GM18511 (cell line): Measurements from ENCODE around the gene RPGRIP1L.

Experiments used
- ATAC-seq: cut with Tn5 transposase; IDR thresholded peaks from one replicate; pipeline ENCODE4 v1.9.1; 2021; ENCODE audit warnings: mild to moderate bottlenecking, moderate library complexity; ENCODE audit not compliant: unreplicated experiment

The RPGRIP1L gene

DNA sequence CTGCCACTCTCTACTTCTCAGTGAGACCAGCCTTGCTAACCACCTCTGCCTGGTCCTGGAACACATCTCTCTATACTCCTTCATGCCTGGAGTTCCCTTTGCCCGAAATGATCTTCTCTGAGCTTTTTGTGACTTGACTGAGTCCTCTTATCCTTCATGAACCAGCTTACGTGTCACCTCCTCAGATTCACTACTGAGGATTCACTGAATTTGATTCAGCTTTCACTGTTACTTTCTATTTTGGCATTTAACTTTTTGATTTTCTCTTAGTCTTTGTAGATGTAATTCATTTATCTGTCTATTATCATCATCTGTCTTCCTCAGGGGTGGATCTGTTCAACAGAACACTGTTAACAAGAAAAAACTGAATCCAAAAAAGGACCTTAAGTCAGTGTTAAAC lies 95.6 kb downstream of the RPGRIP1L start:
- ATAC-seq, result no peak

DNA sequence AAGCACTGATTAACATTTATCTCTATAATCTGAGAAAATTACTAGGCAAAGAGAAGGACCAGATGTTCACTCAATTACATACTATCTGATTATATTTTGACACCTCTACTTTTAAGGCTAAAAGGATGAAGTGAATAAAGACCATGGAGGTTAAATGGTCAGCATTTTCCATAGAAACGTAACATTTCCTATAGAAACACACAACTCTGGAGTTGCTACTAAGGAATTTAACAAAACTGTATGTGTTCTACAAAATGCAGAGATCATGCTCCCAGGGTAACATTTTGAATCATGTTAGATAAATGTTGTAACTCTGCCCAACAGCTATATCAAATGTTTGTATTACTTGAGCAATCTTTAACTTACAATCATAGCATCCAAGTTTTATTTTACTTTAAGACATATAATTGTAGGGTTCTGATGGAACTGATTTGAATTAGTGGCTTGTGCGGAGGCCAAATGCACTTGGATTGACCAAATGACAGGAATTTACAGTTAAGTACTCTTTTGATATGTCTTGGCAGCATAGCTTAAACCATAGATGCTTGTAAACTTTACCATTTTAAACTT lies 97.7 kb downstream of the RPGRIP1L start:
- ATAC-seq, result no peak

DNA sequence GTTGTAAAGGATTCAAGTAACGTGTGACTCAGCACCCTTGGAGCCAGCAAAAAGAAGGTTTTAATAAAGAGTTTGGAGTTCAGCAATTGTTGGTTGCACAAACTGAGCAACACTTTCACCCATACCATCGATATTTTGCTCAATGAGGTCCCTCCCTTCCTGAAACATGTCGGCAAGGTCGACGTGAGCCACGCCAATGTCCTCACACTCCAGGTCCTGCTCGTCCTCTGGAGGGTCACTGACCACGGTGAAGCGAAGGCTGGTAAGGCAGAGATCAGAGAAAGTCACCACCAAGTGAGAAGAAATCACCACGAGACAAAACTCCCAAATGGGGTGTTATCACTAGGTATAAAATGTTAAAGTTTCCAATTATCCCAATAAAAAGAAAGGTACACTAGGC lies 98.3 kb downstream of the RPGRIP1L start:
- no peak for ATAC-seq

DNA sequence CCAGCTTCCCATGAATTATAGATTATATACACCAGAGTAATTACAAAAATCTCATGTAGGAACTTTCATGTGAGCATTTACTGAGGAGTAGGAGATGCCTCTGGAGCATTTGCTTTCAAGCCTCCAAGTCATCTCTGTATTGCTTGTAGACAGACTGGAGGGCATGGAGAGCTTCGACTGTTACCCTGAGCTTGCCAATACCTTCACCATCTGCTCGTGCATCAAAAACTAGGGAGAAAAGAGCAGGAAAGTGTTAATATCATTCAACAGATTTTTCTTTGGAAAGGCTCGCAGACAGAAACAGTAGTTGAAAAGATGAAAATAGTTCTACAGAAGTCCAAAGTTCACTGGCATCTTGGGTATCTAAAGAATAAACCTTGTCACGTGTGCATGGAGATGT lies 101.7 kb downstream of the RPGRIP1L start:
- no peak for ATAC-seq

DNA sequence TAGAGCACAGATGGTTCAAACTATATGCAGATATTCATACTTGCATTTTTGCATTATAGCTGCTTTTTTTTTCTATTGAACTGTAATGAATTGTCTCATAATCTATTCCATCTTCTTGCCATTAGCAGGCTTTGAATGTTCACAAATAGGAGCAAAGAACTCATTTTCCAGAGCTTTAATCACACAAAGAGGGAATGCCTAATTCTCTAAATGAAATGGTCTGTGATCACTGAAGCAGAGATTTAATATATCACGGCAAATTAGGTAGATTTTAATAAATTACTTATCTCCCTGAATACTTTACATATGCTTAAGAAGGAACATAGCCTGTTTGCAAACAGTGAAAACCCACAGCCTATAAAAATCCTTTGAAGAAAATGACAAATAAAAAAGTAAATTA lies 103.0 kb downstream of the RPGRIP1L start:
- no peak for ATAC-seq

DNA sequence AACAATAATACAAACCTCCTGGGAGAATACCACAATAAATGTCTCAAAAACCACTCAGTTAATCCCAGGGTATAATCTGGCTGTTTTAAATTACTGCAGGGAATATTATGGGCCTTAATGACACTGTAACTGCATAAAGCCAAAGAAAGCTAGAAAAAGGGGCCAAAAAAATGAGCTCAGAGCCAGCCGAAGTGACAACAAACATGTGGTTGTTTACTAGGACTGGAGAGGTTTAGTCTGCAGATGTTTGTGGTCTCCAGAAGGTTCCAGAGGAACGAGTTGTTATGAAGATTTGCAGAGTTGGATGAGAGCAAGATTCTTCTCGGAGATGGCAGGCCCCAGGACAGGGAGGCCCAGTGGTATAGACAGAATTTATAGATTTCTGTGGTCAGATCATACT lies 103.5 kb downstream of the RPGRIP1L start:
- no peak for ATAC-seq

DNA sequence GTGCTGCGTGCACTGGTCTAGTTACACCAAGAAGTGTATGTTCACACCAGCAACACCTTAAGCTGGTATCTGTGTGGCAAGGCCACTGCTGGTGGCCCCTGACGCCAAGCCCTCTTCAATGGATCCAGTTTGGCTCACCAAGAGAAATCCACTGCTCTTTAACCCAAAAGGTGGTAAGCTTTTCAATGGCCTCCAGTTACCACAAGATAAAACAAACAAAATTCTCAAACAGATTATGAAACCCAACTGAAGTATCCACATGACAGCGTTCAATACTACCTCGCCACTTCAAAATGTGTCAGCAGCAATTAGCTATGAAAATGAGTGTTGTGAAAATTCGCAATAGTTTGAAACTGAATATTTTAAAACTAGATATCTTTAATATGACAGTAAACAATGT lies 104.1 kb downstream of the RPGRIP1L start:
- no peak for ATAC-seq

DNA sequence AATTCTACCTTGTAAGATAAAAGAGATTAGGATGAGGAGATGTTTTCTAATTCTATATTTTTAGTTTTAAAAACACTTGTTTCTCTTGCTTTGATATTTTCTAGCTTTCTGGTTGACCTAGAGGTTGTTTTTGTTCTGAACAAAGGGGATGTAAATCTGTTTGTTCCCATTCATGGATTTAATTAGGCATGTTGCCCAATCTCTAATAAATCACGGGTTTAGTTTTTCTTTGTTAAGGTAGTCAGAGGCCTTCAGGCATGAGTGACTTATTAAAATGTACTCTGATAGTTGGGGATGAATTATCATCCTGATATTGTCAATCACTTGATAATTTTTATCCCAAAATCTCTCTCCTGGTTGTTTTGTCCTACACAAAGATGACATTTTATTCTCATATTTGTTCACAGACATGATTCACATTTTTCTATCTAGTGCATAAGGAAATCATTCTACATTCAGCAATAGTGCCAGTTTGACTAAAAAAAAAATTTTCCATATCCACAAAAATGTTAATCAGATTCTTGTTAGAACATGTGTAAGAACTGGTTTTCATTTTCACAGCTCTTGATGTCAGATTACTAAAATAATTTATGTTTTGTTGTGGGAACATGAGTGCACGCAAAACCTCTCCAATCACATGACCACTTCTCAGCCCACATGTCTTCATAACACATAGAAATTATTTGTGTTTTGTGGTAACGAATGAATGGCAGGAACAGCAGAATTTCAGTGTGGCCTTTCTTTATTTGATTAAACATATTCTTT lies 105.0 kb downstream of the RPGRIP1L start:
- ATAC-seq, result no peak

DNA sequence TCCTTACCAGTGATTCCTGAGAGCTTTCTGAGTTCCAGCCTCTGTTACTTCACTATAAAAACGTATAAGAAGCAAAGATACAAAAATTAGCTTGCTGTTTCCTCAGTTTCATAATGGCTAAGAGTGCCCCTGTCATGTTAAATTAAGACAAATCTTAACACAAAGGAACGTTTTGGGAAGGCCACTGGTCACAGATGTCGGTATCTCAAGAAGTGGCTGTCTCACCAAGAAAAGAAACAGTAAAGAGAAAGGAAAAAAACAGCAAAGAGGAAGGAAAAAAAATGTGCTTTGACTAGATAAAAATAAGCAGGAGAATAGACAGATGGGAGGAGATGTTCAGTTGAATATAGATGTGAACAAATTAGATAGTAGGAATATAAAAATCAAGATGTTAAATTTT lies 105.9 kb downstream of the RPGRIP1L start:
- ATAC-seq, result no peak

DNA sequence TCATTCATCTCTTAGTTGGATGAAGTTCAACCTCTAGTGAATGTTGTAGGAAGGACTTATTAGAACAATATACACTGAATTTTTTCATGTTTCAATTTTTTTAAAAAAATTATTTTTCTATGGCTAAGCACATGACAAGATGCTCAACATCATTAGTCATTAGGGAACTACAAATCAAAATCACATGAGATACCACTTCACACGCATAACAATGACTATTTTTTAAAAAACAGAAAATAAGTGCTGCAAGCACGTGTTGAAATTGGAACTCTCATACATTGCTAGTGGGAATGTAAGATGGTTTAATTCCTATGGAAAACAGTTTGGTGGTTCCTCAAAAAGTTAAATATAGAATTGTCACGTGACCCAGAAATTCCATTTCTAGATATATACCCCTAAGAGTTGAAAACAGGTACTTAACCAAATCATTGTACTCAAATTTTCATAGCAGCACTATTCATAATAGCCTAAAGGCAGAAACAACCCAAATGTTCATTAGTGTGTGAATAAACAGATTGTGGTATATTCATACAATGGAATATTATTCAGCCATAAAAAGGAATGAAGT lies 115.5 kb downstream of the RPGRIP1L start:
- no peak for ATAC-seq

DNA sequence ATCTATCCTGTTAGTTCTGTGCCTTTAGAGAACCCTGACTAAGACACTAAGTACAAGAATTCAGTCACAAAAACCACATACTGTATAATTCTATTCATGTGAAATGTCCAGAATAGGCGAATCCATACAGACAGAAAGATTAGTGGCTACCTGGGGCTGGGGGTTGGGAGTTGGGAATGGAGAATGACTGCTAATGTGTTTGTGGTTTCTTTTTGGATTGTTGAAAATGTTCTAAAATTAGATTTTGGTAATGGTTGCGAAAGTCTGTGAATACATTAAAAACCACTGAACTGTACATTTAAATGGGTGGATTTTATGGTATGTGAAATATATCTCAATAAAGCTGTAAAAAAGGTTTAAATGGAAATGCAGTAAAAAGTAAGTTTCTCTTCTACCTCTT lies 120.3 kb downstream of the RPGRIP1L start:
- no peak for ATAC-seq

DNA sequence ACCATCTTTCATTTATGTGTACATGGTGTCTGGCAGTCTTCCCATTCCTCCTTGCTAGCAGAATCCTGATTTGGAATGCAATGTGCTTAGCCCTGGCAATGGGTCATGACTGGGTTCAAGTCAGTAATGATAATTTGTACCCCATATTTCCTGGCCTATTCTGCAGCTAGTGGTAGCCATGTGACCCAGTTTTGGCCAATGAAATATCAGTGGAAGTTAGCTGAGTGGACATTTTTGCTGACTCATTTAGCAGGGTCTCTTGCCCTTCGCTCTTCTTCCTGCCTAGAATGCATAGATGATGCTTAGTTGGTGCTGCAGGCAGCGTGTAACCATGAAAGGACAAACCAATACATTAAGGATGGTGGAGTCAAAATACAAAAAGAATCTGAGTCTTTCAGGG lies 121.9 kb downstream of the RPGRIP1L start:
- ATAC-seq, result no peak

DNA sequence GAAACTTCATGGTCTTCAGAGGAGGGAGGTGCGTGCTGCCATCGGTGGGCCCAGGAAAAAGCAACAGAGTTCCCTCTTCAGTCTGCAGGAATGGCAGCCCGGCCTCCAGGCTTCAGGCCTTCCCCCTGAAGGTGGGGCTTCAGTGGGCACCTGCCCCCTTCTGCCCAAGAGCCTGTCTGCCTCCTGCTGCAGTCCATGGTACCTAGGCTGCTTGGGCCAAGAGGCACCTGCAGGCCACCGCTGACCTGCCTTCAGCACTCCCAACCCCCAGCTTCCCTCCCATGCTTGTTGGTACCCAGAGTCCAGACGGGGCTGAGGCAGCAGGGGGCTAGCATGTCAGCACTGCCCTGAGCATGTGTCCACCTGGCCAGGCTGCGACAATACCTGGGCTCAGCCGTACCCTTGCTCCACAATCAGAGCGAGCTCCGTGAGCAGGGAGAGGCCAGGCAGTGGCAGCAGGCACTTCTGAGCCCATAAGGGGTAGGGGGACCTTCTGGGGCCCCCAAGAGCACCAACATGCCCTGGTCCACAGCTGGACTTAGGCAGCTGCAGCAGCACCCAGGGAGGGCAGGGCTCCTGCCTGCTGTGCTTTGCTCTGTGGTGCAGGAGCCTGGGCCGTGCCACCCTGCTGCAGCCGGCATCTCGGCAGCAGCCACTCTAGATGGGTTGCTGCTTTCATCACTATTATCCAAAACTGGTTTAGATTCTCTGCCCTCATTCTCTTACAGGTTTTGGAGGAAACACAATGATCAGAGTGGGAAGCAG lies 123.4 kb downstream of the RPGRIP1L start:
- no peak for ATAC-seq

DNA sequence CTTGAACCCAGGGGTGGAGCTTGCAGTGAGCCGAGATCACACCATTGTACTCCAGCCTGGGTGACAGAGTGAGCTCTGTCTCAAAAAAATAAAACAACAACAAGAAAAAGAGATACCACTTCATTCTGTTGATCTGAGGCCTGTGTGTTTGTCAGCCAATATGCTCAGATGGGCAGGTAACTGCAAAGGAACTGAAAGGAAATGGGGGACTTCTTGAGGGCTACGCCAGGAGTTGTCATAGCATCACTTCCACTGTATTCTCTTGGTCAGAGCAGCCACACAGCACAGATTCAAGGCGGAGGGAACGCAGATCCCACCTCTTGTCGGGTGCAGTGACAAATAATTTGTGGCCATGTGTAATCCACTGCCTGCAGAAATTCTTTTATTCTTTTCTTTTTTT lies 126.8 kb downstream of the RPGRIP1L start:
- no peak for ATAC-seq

DNA sequence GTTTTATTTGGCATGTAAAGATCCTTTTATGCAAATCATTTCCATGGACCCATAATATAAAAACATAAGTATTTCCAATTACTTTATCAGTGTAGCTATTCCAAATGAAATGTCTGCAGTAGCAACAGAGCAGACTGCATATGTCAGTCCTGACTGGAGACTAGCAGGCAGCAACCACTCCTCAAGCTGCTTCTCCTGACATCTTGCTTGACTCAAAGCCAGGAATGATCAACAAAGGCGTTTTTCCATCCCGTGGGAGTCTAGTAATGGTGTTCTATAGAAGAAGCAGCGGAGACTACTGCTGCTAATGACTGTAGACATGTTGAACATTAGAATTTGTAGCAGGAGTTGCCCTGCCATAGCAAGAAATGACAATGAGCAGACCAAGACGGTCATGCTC lies 127.4 kb downstream of the RPGRIP1L start:
- no peak for ATAC-seq

DNA sequence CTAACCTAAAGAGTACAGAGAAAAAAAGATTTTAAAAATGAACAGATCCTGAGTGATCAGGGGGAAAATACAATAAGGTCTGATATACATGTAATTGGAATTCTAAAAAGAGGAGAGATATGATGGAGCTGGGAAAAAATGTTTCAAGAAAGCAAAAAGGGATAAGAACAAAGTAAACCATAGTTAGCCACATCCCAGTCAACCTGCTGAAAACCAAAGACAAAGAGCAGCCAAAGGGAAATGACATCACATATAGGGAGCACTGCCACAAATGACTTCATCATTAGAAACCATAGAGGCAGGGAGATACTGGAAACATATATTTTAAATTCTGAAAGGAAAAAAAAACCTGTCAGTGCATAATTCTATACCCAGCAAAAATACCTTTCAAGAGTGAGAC lies 131.9 kb downstream of the RPGRIP1L start:
- ATAC-seq, result no peak

DNA sequence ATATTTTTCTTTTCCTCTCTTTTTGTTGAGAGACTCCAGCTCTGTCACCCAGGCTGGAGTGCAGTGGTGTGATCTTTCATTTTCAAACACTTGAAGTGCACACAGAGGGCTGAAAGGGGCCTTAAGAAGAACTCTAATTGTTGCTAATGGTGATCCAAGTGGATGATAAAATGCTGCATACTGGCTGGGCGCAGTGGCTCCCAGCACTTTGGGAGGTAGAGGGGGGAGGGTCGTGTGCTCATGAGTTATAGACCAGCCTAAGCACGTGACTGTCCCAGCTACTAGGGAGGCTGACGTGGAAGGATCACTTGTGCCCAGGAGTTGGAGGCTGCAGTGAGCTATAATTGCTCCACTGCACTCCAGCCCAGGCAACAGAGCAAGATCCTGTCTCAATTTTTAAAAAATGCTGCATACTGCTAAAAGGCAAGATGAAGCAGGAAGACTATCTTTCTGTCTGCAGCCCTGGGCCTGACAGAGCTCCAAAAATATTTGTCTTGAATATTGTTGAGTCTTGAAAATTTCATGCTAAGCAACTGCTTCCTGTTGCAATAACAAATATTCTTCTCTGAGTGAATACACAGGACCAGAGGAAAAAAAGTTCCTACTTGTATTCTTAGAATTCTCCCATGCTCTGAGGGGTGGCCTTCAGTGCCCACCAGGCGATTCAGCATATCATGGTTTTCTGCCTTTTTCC lies 137.0 kb downstream of the RPGRIP1L start:
- ATAC-seq, result no peak

DNA sequence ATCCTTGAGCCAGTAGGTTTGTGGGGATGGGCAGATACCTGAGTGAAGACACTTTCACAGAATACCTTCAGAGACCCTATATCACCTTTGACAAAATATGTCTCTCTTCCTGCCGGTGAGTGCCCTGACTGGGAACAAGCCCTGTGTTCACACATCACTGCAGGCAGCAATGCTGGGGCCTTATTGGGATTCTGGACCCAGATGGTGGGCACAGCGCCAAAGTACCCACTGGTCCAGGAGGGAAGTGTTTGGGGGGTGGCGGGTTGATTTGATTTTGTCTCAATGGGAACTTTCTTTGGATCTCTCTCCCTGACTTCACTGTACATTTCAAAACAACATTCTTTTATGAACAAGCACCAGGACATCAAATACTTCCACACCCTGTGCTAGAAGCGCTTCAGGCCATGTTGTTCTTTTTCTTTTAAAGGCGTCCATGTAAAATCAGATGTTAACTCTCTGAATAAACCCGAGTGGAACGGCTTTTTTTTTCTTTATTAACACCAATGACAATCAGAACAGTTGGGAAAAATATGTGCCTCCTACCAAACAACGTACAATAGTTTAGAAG lies 138.3 kb downstream of the RPGRIP1L start:
- no peak for ATAC-seq

DNA sequence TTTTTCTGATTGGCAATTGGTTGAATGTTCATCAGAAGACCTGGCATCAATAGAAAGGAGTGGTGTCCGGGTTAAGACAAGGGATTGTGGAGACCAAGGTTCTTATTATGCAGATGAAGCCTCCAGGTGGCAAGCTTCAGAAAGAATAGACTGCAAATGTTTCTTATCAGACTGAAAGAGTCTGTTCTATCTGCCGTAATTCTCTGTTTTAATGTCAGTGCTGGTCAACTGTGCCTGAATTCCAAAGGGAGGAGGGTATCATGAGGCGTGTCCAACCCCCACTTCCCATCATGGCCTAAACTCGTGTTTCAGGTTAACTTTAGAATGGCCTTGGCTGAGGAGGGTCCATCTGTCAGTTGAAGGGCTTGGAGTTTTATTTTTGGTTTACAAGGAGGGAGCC lies 140.2 kb downstream of the RPGRIP1L start:
- no peak for ATAC-seq

DNA sequence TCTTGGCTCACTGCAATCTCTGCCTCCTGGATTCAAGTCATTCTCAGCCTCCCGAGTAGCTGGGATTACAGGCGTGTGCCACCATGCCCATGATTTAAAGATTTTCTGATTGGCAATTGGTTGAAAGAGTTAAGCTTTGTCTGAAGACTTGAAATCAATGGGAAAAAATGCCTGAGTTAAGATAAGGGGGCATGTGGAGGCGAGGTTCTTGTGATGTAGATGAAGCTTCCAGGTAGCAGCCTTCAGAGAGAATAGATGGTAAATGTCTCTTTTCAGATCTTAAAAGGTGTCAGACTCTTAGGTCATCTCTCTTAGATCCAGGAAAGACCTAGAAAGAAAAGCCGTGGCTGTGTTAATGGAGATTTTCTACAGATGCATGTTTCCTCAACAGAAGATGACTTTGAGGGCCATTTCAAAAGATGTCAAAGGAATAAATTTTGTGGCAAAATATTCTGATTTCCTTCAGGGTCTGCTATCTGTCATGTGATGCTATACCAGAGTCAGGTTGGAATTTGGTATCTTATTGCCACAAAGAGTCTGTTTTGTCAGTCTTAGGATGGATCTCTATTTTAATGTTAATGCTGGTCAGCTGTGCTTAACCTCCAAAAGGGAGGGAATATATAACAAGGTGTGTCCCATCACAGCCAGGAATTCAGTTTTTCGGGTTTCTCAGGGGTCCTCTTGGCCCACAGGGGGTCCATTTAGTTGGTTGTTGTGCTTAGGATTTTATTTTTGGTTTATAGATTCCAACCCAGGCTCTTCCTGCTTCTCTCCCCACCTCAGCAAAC lies 142.4 kb downstream of the RPGRIP1L start:
- ATAC-seq, result no peak
